ENCODE measurements around the gene WASHC3. TPM values are rescaled to one million over a fixed set of nuclear protein-coding genes. Genes with fewer than 3 reads are reported as not detected.

The WASHC3 gene
- total RNA-seq, 4 donors from 2014 or later = 39.7 to 63.1 (median 55.0) TPM

DNA sequence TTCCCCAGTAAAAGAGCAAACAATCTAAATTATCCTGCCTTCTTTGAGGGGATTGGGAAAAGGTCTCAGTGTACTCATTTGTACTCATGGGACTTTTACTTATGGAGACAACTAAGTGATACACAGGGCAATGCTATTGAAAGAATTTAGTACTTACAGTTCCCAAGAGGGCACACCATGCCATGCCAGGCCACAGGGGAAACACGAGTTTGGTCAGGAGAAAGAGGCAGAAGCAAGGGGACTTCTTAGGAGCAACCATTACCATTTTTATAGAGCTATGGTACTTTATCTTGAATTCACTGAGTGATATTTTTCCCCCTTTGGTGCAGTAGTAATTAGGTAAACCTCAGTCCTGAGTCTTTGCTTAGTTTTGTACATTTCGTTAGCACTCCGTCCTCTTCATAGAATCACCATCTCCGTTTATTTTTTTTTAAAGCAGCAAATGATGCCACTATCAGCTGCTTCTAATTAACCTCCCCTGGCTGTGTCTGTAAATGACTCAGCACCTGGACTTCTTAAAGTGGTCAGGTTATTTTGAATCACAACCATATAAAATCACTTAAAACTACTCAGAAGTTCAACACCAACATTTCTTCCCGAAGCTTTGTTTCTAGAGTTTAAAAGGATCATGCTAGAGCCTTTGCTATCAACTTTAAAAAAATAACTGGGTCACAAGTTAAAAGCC is 5.9 kb upstream of the WASHC3 start:
- H3K36me3 ChIP-seq = no peaks in the 10 kb centered on the region
- DNase-seq (ENCODE audit: low spot score in 2 of 2) = no peak
- 65% methylated on average over 5 of the region's 5 CpGs for WGBS
- TF ChIP-seq POLR2AphosphoS5 (IDR thresholded peaks at IDR 0.05) (no peak), EP300 (IDR thresholded peaks at IDR 0.05) (no peak), POLR2A (IDR thresholded peaks at IDR 0.05) (no peak)
- TF ChIP-seq, protein P1, sequence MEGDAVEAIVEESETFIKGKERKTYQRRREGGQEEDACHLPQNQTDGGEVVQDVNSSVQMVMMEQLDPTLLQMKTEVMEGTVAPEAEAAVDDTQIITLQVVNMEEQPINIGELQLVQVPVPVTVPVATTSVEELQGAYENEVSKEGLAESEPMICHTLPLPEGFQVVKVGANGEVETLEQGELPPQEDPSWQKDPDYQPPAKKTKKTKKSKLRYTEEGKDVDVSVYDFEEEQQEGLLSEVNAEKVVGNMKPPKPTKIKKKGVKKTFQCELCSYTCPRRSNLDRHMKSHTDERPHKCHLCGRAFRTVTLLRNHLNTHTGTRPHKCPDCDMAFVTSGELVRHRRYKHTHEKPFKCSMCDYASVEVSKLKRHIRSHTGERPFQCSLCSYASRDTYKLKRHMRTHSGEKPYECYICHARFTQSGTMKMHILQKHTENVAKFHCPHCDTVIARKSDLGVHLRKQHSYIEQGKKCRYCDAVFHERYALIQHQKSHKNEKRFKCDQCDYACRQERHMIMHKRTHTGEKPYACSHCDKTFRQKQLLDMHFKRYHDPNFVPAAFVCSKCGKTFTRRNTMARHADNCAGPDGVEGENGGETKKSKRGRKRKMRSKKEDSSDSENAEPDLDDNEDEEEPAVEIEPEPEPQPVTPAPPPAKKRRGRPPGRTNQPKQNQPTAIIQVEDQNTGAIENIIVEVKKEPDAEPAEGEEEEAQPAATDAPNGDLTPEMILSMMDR (IDR thresholded peaks at IDR 0.05) = no peak
- H3K4me3 ChIP-seq = no peak overlapping the region
- peak overlapping the region; percentile 11 for H3K27ac ChIP-seq
- no peaks in the 10 kb centered on the region for H3K27me3 ChIP-seq
- H3K9me3 ChIP-seq = no peaks in the 10 kb centered on the region
- H3K4me1 ChIP-seq = peaks cover 4% of the 10 kb centered on the region

DNA sequence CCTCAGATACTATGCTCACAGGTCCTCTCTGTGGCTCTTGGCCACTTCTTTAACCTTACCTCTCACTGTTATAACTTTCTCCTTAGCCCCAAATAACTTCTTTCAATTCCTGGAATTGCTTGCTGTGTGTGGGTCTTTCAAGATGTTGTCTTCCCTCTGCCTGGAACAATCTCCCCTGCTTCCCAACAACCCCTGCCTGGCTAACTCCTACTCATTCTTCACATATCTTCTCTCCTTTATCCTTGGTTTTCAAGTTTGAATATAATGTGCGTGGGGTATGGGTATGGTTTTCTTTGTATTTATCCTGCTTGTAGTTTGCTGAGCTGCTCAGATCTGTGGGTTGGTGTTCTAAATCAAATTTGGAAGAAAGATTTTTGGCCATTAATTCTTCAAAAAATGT is 2.7 kb upstream of the WASHC3 start:
- H3K9me3 ChIP-seq = no peaks in the 10 kb centered on the region
- H3K36me3 ChIP-seq = no peaks in the 10 kb centered on the region
- no peak overlapping the region for H3K4me3 ChIP-seq
- WGBS = 90% methylated on average over 1 of the region's 1 CpG
- H3K27me3 ChIP-seq = no peaks in the 10 kb centered on the region
- no peak overlapping the region for H3K27ac ChIP-seq
- peaks cover 12% of the 10 kb centered on the region for H3K4me1 ChIP-seq
- TF ChIP-seq, protein P1 (IDR thresholded peaks at IDR 0.05) = no peak
- TF ChIP-seq EP300 (IDR thresholded peaks at IDR 0.05) = no peak
- TF ChIP-seq POLR2A (IDR thresholded peaks at IDR 0.05) = no peak
- no peak for TF ChIP-seq POLR2AphosphoS5 (IDR thresholded peaks at IDR 0.05)
- no peak for DNase-seq (ENCODE audit: low spot score in 2 of 2)

DNA sequence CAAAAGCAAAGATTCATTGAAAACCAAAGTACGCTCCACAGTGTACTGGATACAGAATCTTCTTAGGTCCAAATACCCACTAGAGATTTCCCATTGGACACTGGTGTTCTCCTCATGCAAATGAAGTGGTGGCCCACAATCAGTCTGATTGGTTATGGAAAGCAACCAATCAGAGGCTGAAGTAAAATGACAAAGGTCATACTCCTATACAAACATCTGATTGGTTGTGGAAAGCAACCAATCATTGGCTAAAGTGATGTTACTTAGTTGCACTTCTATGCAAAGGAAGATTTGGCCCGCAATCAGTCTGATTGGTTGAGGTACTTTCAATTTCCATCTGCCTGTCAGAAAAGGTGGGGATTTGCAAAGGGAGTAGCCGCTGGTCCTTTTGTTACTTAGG is 1.3 kb upstream of the WASHC3 start:
- WGBS = 97% methylated on average over 3 of the region's 3 CpGs
- H3K27ac ChIP-seq = no peak overlapping the region
- H3K4me1 ChIP-seq = peaks cover 12% of the 10 kb centered on the region
- no peak for TF ChIP-seq POLR2AphosphoS5 (IDR thresholded peaks at IDR 0.05)
- TF ChIP-seq, protein P1 (IDR thresholded peaks at IDR 0.05) = no peak
- no peak for TF ChIP-seq EP300 (IDR thresholded peaks at IDR 0.05)
- TF ChIP-seq POLR2A (IDR thresholded peaks at IDR 0.05) = no peak
- no peak for DNase-seq (ENCODE audit: low spot score in 2 of 2)
- no peaks in the 10 kb centered on the region for H3K27me3 ChIP-seq
- no peaks in the 10 kb centered on the region for H3K9me3 ChIP-seq
- no peaks in the 10 kb centered on the region for H3K36me3 ChIP-seq
- H3K4me3 ChIP-seq = no peak overlapping the region

DNA sequence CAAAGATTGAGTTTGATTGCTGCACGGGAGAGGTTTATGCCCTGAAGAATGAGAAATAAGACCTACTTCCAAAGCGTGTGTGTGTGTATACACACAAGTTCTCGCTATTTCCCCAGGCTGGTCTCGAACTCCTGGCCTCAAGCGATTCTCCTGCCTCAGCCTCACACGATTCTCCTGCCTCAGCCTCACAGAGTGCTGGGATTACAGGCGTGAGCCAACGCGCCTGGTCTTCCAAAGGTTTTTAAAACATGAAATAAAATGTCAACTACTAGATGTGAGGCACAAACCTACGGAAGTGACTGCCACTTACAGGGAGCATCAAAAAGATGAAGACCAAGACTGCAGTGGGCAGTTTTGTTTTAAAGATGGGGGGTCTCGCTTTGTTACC is 622 bp upstream of the WASHC3 start:
- TF ChIP-seq, protein P1 (IDR thresholded peaks at IDR 0.05) = no peak
- TF ChIP-seq EP300 (IDR thresholded peaks at IDR 0.05) = peak; percentile 28
- TF ChIP-seq POLR2A (IDR thresholded peaks at IDR 0.05) = no peak
- Histone ChIP-seq H3K4me1 (peaks cover 12% of the 10 kb centered on the region), H3K4me3 (peak overlapping the region; percentile 96), H3K27me3 (no peaks in the 10 kb centered on the region), H3K27ac (no peak overlapping the region), H3K9me3 (no peaks in the 10 kb centered on the region), H3K36me3 (peaks cover 4% of the 10 kb centered on the region)
- WGBS = 85% methylated on average over 11 of the region's 11 CpGs
- no peak for DNase-seq (ENCODE audit: low spot score in 2 of 2)

DNA sequence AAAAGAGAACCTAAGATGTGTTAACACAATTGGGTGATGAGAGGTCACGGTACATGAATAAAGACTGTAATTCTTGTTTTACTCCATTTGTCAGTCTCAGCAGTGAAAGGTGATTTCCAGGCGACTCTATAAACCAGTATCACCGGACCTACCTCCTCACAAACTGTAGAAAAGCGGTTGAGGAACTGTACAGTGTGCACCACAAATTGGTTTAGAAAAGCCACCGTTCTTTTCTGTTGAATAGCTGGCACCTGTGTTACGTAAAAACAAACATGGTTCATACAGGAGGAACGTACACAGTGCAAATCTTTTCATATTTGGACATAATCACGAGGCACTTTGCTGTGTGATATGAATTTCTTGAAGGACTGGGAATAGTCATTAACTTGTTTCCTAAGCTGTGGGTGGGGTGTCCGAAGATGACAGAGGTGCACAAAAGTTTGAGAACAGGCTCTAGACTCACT is 663 bp downstream of the WASHC3 start:
- TF ChIP-seq POLR2A (IDR thresholded peaks at IDR 0.05) (no peak), POLR2AphosphoS5 (IDR thresholded peaks at IDR 0.05) (no peak), EP300 (IDR thresholded peaks at IDR 0.05) (no peak)
- TF ChIP-seq, protein P1 (IDR thresholded peaks at IDR 0.05) = no peak
- no peak for DNase-seq (ENCODE audit: low spot score in 2 of 2)
- peaks cover 12% of the 10 kb centered on the region for H3K4me1 ChIP-seq
- 15% methylated on average over 9 of the region's 9 CpGs for WGBS
- H3K36me3 ChIP-seq = peaks cover 13% of the 10 kb centered on the region
- peak overlapping the region; percentile 96 for H3K4me3 ChIP-seq
- H3K27ac ChIP-seq = peak overlapping the region; percentile 93
- no peaks in the 10 kb centered on the region for H3K27me3 ChIP-seq
- H3K9me3 ChIP-seq = no peaks in the 10 kb centered on the region

Measured in suprapubic skin (tissue), 4 donors.